Measurements from ENCODE around the gene ELANE. TPM values are rescaled to one million over a fixed set of nuclear protein-coding genes. Genes with fewer than 3 reads are reported as not detected.
A peak's percentile ranks its signal among the peaks of the same experiment; 100 is the strongest.
"Not testable (repeated sequence)": the region's sequence is repeated elsewhere in the genome, so short reads cannot be mapped to it uniquely, and the experiment has no call there.

The ELANE gene
- polyA plus RNA-seq, 3 donors: 0.33 to 0.98 (median 0.34) TPM

- no peak for DNase-seq (ENCODE audit: extremely low read depth in 1 of 11, low read depth in 9 of 11, low spot score in 4 of 11)
These were observed 20.4 kb upstream of the ELANE start for GRCh38 chr19:831407-832369.

DNA sequence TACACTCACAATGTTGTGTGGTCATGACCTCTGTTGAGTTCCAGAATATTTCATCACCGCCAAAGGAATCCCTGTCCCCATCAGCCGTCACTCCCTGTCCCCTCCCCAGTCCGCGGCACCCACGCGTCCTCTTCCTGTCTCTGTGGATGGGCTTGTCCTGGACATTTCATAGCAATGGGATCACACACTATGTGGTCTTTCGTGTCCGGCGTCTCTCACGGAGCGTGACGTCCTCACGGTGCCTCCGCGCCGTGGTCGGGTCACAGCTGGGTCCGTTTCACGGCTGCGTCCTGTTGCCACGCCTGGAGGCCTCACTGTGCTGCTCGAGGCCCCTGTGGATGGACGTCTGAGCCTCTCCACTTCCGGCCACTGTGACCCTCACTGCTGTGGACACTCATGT lies 17.9 kb upstream of the ELANE start:
- DNase-seq (ENCODE audit: extremely low read depth in 1 of 11, low read depth in 9 of 11, low spot score in 4 of 11): no peak

- no peak for DNase-seq (ENCODE audit: extremely low read depth in 1 of 11, low read depth in 9 of 11, low spot score in 4 of 11)
These were observed 16.8 kb upstream of the ELANE start for GRCh38 chr19:835210-835810.

DNA sequence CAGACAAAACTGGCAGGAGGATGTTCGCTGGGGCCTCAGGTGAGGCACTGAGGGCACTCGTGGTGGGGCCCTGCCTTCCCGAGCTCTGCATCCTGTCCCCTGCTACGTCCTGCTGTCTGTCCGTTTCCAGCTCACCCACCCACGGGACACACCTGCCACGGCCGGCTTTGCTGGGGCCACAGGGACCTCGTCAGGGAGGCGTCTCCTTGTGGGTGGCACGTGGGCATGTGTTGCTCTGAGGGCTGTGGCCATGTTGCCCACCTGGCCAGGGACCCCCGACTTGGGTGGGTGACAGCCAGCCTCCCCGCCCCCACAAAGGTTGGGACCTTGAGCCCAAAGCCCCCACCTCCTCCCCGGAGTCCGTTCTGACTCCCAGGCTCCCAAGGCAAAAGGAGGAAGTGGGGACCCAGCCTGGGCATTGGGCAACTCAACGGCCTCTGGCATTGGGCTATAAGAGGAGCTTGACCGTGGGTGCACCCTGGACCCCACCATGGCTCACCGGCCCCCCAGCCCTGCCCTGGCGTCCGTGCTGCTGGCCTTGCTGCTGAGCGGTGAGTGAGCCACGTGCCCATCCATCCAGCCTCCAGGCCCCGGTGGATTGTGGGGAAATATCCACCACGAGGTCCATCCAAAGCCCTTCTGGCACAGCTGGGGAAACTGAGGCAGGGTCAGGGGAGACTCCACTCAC lies 11.4 kb upstream of the ELANE start, which contains the start of gene PRTN3:
TSS of gene PRTN3 (plus strand) at position 481 of the 688 bp plus-strand sequence. CDS start at position 491, 10 bp downstream.
- no peak for DNase-seq (ENCODE audit: extremely low read depth in 1 of 11, low read depth in 9 of 11, low spot score in 4 of 11)

DNA sequence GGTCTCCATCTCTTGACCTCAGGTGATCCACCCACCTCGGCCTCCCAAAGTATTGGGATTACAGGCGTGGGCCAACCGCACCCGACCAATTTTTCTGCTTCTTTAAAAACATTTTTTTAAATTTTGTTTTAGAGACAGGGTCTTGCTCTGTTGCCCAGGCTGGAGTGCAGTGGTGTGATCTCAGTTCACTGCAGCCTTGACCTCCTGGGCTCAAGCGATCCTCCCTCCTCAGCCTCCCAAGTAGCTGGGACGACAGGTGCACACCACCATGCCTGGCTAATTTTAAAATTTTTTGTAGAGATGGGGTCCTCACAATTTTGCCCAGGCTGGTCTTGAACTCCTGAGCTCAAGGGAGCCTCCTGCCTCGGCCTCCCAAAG lies 9.3 kb upstream of the ELANE start:
- not testable (repeated sequence) for DNase-seq (ENCODE audit: extremely low read depth in 1 of 11, low read depth in 9 of 11, low spot score in 4 of 11)

GRCh38 chr19:843180-843835 lies 8.8 kb upstream of the ELANE start:
- no peak for DNase-seq (ENCODE audit: extremely low read depth in 1 of 11, low read depth in 9 of 11, low spot score in 4 of 11)

GRCh38 chr19:843836-844545 lies 8.1 kb upstream of the ELANE start:
- DNase-seq (ENCODE audit: extremely low read depth in 1 of 11, low read depth in 9 of 11, low spot score in 4 of 11): no peak

GRCh38 chr19:844546-844971 lies 7.5 kb upstream of the ELANE start:
- DNase-seq (ENCODE audit: extremely low read depth in 1 of 11, low read depth in 9 of 11, low spot score in 4 of 11): no peak

DNA sequence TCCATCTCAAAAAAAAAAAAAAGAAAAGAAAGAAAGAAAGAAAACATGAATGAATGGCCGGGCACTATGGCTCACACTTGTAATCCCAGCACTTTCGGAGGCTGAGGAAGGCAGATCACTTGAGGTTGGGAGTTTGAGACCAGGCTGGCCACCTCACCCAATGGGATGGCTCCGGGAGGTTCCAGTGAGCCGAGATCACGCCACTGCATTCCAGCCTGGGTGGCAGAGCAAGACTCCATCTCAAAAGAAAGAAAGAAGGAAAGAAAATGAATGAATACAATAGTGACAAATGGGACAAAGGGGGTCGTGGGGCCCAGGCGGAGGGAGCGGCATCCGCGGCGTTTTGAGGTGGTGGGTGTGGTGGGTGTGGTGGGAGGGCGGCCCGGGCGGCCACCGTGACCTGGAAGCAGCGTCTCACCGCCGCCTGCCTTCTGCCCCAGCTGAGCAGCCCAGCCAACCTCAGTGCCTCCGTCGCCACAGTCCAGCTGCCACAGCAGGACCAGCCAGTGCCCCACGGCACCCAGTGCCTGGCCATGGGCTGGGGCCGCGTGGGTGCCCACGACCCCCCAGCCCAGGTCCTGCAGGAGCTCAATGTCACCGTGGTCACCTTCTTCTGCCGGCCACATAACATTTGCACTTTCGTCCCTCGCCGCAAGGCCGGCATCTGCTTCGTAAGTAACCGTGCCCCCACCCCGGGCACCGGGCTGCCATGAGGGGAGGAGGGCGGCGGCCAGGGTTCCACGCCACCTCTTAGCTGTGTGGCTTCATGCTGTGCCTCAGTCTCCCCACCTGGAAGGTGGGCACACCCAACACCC lies 6.2 kb upstream of the ELANE start:
- DNase-seq (ENCODE audit: extremely low read depth in 1 of 11, low read depth in 9 of 11, low spot score in 4 of 11): no peak

GRCh38 chr19:848386-848921 lies 3.6 kb upstream of the ELANE start:
- no peak for DNase-seq (ENCODE audit: extremely low read depth in 1 of 11, low read depth in 9 of 11, low spot score in 4 of 11)

- not testable (repeated sequence) for DNase-seq (ENCODE audit: extremely low read depth in 1 of 11, low read depth in 9 of 11, low spot score in 4 of 11)
These were observed 2.9 kb upstream of the ELANE start for GRCh38 chr19:849195-849594.

DNA sequence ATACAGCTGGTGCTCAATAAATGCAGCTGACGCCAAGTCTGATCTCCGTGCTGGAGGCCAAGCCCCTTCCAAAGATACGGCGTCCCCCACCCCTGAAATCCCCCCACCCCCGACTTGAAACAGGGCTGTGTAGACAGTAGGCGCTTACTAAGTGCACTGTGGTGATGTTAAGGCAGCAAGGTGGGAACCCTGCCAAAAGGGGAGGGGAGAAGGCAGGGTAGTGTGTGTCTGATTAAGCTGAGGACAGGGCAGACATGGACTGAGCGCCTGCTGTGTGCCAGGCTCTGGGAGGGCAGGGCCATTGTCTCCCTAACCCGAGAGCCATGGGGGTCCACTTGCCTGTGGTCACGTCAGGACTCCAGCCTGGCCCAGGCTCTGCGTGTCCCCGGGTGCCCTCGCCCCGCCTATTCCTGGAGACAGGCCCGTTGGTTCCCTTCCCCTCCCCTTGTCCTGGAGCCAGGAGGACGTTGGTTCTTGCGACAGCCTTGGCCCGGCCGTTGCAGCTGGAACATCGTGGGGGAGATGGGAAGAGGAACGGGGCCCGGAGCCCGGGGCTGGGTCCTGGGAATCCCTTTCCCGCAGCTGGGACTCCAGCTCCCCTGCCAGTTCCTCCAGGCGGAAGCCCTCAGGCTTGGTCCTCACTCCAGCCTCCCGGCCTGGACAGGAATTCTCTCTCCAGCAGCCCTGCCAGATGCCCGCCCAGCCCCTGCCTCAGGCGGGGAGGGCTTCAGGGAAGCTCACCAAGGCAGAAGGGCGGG lies 1.7 kb upstream of the ELANE start:
- peak in 4 of 11 donors; percentile 50 to 57 (median 52) for DNase-seq (ENCODE audit: extremely low read depth in 1 of 11, low read depth in 9 of 11, low spot score in 4 of 11)

DNA sequence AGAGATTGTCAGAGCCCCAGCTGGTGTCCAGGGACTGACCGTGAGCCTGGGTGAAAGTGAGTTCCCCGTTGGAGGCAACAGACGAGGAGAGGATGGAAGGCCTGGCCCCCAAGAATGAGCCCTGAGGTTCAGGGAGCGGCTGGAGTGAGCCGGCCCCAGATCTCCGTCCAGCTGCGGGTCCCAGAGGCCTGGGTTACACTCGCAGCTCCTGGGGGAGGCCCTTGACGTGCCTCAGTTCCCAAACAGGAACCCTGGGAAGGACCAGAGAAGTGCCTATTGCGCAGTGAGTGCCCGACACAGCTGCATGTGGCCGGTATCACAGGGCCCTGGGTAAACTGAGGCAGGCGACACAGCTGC lies 1.1 kb upstream of the ELANE start:
- DNase-seq (ENCODE audit: extremely low read depth in 1 of 11, low read depth in 9 of 11, low spot score in 4 of 11): no peak

DNA sequence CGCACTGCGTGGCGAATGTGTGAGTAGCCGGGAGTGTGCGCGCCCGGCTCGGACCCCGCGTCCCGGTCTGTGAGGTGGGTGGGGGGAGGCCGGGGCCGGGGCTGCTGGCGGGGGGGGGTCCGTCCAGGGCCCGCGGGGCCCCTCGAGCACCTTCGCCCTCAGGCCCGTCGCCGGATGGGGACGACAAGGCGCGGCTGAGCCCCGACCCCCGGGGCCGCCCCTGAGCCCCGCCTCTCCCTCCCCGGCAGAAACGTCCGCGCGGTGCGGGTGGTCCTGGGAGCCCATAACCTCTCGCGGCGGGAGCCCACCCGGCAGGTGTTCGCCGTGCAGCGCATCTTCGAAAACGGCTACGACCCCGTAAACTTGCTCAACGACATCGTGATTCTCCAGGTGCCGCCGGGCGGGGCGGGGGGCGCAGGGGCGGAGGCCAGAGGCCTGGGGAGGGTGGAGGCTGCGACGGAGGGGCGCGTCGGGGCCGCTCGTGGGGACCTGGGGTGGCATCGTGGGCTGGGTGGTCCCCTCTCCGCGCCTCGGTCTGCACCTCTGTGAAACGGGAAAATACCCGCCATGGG lies 997 bp downstream of the ELANE start:
- DNase-seq (ENCODE audit: extremely low read depth in 1 of 11, low read depth in 9 of 11, low spot score in 4 of 11): no peak

DNA sequence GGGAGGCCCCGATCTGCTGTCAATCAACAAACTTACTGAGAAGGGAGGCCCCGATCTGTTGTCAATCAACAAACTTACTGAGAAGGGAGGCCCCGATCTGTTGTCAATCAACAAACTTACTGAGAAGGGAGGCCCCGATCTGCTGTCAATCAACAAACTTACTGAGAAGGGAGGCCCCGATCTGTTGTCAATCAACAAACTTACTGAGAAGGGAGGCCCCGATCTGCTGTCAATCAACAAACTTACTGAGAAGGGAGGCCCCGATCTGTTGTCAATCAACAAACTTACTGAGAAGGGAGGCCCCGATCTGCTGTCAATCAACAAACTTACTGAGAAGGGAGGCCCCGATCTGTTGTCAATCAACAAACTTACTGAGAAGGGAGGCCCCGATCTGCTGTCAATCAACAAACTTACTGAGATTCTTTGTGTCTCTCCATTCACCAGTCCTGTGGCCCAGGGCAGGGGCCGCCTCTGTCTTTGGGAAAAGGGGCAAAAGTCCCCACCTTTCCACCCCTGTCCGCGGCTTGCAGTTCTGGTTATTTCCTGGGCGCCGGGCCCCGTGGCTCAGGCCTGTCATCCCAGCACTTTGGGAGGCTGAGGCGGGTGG lies 1.6 kb downstream of the ELANE start:
- DNase-seq (ENCODE audit: extremely low read depth in 1 of 11, low read depth in 9 of 11, low spot score in 4 of 11): not testable (repeated sequence)

- no peak for DNase-seq (ENCODE audit: extremely low read depth in 1 of 11, low read depth in 9 of 11, low spot score in 4 of 11)
These were observed 2.4 kb downstream of the ELANE start for GRCh38 chr19:854549-854948.

Data from renal cortex interstitium (tissue), 11 donors.